Activated naive CD4-positive, alpha-beta T cell (primary cell): ENCODE results near the gene HARS2.
"Not testable (repeated sequence)": the region's sequence is repeated elsewhere in the genome, so short reads cannot be mapped to it uniquely, and the experiment has no call there.

Experiments
- DNase-seq, 4 experiments: peaks; one replicate each; lab custom pipeline; 2025; lab: John Stamatoyannopoulos, UW

Gene HARS2

DNA sequence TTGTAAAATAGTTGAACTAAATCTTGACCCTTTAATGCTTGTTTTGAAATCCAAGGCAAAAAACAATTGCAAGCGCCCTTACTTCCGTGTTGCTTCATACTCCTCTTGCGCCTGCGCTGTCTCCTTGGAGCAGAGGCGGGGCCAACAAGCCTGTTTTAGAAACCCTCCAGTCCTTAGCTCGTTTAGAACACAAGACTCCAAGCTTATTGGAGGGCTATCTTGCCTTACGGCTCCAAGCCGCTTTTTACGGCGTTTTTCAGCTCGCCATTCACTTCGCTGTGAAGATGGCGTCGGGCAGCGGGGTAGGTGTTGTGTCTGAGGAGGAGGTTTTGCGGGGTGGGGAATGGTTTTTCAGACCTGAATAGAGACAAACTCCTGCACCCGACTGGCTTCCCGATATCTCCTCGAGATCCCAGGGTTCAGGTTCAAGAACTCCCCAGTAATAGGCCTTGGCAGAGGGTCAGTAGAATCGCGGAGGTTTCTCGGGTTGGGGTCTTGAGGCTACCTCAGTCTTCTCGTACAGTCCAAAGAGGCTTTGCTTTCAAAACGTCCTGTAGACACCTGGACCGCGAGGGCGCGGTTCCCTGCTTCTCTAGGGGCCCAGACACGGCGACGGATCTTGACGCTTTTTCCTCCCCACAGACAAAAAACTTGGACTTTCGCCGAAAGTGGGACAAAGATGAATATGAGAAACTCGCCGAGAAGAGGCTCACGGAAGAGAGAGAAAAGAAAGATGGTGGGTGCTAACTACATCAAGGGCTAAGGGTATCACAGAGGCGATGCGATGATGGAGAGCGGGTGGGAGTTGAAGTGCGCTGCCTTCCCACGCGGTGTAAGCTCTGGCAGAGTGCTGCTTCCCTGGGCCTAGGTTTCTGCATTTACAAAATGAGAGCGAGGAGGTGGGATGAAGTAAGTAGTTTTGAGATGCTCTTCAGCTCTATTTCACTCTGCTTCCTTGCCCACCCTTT is 9.2 kb downstream of the HARS2 start, which contains the start of gene ZMAT2:
Gene ZMAT2, plus strand, starts transcription at position 271 of the 968 bp plus-strand sequence. Its CDS starts 14 bp downstream, at position 285.
- peak; percentile 70 to 90 (median 77) for DNase-seq

DNA sequence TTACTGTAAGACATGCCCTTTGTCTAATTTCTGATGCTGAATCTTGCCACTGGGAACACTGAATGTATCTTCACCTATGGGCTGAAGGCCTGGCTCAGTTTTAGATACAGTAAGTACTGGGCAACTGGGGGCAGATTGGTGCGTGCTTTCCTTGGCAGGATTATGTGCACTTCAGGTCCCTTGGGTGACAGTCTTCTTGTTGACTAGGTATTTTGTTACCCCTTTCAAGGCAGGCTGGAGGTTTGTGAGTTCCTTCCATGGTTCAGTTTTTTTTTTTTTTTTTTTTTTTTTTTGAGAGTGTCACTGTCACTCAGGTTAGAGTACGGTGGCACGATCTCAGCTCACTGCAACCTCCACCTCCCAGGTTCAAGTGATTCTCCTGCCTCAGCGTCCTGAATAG is 16.6 kb downstream of the HARS2 start:
- DNase-seq, result no peak

DNA sequence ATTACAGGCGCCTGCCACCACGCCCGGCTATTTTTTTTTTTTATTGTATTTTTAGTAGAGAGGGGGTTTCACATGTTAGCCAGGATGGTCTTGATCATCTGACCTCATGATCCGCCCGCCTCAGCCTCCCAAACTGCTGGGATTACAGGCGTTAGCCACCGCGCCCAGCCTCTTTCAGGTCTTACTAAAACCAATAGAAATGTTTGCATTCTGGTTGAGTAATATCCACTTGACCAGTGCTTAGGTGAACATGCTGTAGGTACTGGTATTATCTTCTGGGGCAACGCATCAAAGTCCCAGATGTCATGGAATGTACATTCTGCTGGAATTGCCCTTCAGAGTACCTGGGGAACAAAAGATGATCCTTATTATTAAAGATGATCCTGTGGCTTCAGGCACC is 17.5 kb downstream of the HARS2 start:
- DNase-seq, result not testable (repeated sequence)

DNA sequence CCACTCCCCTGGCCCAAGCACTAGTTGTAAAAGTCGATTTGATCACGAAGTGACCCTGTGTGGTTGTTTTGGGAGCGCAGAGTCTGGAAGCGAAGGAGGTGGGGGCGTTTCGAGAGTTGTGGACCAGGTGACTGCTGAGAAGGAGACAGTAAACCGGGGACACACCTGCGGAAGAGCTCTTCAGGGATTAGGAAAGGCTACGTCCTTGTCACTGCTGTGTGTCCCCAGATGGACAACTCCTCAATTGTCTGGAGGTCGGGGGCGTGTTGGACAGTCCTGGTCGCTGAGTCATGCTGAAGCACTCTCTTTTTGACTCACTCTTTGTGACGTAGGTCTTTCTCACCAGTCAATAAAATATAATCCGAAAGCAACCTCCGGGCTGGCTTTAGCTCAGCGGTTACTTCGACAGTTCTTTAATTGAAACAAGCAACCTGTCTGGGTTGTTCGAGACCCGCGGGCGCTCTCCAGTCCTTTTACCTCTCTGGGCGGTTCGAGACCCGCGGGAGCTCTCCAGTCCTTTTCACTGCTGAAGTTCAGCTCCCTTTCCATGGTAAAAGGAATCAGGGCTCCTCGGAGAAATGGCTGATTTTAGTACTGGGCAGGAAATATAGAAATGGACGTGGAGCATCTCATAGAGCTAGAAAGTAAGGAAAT is 19.8 kb downstream of the HARS2 start:
- peak; percentile 50 to 69 (median 66) for DNase-seq

DNA sequence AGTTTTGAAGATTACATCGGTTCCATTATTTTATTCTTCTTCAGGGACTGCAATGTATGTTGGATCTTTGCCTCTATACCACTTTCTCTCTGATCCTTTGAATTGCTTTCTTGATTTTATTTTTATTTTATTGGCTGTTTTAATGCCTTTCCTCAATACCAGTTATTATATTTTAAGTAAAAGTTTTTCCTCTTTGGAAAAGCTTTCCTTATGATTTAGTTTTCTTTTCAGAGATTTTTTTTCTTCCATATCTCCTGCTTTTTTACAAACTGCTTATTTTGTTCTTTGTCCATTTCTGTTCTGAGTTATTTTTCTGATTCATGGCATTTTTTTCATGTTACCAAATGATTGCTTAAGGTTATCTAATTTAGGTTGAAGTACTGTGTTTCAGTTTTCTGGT is 20.5 kb downstream of the HARS2 start:
- DNase-seq, result no peak

DNA sequence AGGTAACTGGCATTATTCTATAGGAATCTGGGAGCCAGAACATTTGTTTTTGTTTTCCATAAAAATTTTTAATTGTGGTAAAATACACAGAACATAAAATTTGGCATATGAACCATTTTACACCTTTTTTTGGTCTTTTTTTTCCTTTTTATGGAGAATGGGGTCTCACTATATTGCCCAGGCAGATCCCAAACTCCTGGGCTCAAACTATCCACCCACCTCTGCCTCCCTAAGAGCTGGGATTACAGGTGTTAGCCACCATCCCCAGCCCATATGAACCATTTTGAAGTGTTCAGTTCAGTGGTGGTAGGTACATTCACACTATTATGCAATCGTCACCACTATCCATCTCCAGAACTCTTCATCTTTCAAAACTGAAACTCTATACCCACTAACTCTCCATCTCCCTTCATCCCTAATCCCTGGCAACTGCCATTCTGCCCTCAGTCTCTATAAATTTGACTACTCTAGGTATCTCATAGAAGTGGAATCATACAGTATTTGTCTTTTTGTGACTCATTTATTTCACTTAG is 22.4 kb downstream of the HARS2 start:
- DNase-seq, result no peak

DNA sequence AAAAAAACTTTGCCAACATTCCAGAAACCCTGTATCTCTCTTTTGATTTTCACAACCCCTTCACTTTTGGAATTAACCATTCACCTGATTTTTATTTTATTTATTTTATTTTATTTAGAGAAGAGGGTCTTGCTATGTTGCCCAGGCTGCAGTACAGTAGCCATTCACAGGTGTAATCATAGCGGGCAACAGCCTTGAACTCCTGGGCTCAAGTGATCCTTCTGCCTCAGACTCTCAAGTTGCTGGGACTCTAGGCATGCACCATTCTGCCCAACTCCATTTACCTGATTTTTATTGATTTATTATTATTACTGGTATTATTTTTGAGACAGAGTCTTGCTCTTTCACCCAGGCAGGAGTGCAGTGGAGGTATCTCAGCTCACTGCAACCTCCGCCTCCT is 25.0 kb downstream of the HARS2 start:
- not testable (repeated sequence) for DNase-seq

DNA sequence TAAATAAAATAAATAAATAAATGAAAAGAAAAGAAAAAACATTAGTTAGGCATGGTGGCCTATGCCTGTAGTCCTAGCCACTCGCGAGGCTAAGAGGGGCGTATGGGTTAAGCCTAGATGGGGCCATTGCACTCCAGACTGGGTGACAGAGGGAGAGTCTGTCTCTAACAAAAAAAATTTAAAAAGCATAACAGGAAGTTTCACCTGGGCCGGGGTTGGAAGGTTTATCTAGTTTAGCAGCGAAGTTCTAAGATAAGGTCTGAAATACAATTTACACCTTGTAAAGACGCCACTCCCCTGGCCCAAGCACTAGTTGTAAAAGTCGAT is 27.0 kb downstream of the HARS2 start:
- DNase-seq, result no peak

DNA sequence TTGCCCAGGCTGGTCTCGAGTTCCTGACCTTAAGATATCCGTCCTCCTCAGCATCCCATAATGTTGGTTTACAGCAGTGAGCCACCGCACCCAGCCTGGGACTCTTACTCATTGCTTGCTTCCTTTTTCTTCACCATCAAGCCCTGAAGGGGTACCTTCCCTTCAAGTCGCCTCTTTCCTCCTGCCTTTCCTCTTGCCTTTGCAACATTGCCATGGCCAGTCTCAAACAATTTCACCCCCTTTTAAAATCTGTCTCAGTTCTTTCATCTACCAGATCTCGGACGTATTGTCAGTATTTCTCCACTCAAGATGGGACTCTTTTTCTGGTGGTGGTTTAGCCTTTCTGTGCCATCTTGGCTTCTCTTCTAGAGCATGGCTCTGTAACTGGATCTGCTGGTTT is 29.5 kb downstream of the HARS2 start:
- DNase-seq, result not testable (repeated sequence)

DNA sequence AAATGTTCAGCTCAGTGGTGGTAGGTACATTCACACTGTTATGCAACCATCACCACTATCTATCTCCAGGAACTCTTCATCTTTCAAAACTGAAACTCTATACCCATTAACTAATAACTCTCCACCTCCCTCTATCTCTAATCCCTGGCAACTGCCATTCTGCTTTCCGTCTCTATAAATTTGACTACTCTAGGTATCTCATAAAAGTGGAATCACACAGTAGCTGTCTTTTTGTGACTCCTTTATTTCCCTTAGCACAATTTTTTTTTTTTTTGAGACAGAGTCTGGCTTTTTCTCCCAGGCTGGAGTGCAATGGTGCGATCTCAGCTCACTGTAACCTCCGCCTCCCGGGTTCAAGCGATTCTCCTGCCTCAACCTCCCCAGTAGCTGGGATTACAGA is 30.1 kb downstream of the HARS2 start:
- DNase-seq, result not testable (repeated sequence)

DNA sequence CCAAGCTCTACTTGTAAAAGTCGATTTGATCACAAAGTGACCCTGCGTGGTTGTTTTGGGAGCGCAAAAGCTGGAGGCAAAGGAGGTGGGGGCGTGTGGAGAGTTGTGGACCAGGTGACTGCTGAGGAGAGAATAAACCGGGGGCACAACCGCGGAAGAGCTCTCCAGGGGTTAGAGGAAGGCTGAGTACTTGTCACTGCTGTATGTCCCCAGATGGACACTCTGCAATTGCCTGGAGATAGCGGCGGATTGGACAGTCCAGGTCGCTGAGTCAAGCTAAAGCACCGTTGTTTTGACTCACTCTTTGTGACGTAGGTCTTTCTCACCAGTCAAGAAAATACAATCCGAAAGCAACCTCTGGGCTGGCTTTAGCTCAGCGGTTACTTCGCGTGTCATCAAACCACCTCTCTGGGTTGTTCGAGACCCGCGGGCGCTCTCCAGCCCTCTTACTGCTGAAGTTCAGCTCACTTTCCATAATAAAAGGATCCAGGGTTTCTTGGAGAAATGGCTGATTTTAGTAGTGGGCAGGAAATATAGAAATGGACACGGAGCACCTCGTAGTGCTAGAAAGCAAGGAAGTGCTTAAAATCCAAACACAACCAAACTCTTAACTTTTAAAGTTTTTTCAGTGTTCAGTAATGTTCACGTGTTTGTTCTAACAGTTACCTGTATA is 34.7 kb downstream of the HARS2 start:
- peak in 3 of 4 experiments; percentile 19 to 27 (median 19) for DNase-seq

DNA sequence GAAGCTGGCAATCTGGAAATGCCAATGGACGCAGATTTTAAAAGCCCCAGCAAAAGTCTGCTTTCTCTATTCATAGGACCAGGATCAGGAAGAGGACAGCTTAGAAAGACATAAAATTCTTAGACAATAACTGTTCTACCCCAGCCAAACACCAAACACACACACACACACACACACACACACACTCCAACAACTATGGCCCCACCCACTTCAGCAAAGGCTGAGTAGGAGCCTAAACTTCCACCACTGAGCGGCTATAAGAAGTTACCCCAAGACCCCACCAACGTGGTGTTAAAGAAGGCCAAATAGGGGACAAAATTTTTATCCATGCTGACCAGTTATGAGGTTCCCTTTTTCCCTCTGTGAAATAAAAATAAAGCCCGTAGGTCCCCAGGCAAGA is 41.8 kb downstream of the HARS2 start:
- DNase-seq, result no peak

DNA sequence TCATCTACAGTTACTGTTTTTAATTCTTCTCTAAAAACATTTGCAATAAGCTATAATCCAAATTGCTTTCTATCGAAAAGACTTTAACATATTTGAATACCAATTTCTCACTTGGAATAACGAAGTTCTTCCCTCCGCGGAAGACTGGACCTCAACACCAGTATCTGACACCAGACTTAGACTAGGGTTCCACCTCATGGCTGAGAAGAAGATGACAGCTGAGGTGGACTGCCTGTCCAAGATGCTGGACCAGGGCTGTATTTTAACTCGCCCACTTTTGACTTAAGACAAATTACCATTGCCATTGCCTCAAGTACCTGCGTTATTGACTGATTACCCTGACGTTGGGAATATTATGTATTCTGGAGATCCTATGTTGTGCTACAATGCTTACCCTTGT is 43.1 kb downstream of the HARS2 start:
- DNase-seq, result no peak

DNA sequence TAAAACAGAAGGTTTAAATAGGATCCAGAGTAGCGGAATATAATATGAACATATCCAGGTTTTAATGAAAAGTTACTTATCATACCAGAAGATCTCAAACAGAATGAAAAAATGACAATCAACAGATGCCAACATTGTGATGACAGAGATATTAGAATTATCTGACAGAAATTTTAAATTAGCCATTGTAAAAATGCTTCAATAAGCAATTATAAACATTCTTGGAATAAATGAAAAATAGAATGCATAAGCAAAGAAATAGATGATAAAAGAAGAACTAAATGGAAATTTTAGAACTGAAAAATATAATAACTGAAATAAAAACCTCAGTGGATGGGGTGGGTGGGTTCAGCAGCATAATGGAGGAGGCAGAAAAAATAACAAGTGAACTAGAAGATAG is 46.2 kb downstream of the HARS2 start:
- no peak for DNase-seq

DNA sequence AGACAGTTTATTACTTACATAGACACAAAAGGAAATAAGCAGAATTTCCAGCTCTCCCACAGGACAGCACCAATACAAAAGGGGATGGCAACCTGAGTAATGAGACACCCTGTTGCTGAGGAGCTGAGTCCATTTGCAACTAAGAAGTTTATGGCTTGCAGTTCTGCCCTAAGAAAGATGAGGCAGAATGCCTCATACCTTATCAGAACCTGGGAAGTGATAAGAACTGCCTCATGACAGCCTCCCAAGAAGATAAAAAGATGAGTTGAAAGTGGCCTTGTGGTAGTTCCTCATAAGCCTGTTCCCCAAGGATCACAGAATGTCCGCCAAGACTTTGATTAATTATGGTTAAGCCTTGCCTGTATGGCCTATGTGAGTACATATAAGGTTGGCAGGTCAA is 50.7 kb downstream of the HARS2 start:
- DNase-seq, result no peak
